ENCODE data around the gene SNCA. TPM values are rescaled to one million over a fixed set of nuclear protein-coding genes. Genes with fewer than 3 reads are reported as not detected.

SNCA gene
- total RNA-seq, 4 donors from 2014 or later = 11.6 to 27.4 (median 19.3) TPM

DNA sequence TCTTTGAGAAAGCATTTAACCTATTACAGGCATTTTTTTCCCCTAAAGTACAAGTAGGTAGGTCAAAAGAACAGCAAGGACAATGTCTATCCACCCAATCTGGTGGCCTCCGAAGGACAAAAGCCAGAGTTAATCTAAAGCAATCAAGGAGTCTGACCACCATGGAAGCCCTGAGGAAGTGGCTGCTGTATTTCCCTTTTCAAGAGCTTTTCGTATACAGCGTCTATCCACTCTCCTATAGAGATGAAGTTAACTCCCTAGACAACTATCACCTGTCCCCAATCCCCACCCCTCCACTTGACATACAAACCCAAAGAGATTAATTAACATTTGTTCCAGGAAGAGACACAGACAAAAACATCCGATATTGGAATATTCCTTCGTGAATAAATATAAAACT lies 85.5 kb downstream of the SNCA start:
- peaks cover 11% of the 10 kb centered on the region for H3K4me1 ChIP-seq
- TF ChIP-seq POLR2AphosphoS5 (IDR thresholded peaks at IDR 0.05) (no peak), CTCF (IDR thresholded peaks at IDR 0.05) (no peak)
- WGBS = 85% methylated on average over 5 of the region's 5 CpGs

DNA sequence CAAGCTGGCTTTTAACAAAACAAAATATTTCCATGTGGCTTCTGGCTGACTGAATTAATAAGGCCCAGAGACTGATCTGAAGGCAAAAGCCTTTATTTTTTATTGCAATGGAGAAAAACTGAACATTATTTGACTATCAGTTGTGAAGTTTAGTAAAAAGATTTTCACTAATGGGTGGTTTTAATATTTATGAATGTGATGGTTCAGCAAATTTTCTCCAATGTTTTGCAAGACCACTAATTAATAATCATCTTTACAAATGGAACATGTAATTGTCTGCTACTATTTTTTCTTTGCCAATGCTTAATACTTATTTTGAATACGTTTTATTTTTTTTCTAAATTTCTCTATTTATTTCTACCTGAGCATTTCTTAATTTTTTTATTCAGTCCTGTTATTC lies 90.6 kb downstream of the SNCA start:
- WGBS = 81% methylated on average over 1 of the region's 1 CpG
- H3K4me1 ChIP-seq = no peaks in the 10 kb centered on the region
- no peaks in the 10 kb centered on the region for H3K36me3 ChIP-seq
- H3K27ac ChIP-seq = no peak overlapping the region
- no peak overlapping the region for H3K4me3 ChIP-seq
- no peaks in the 10 kb centered on the region for H3K27me3 ChIP-seq
- no peak for DNase-seq (ENCODE audit: low spot score in 2 of 2)
- H3K9me3 ChIP-seq = no peaks in the 10 kb centered on the region
- TF ChIP-seq EP300 (IDR thresholded peaks at IDR 0.05) (no peak), POLR2A (IDR thresholded peaks at IDR 0.05) (no peak), CTCF (IDR thresholded peaks at IDR 0.05) (no peak)

More for the DNA sequence above, 85.5 kb downstream of the SNCA start:
- no peak overlapping the region for H3K27ac ChIP-seq
- H3K27me3 ChIP-seq = no peaks in the 10 kb centered on the region
- H3K4me3 ChIP-seq = no peak overlapping the region
- DNase-seq (ENCODE audit: low spot score in 2 of 2) = no peak
- no peaks in the 10 kb centered on the region for H3K9me3 ChIP-seq
- H3K36me3 ChIP-seq = no peaks in the 10 kb centered on the region

DNA sequence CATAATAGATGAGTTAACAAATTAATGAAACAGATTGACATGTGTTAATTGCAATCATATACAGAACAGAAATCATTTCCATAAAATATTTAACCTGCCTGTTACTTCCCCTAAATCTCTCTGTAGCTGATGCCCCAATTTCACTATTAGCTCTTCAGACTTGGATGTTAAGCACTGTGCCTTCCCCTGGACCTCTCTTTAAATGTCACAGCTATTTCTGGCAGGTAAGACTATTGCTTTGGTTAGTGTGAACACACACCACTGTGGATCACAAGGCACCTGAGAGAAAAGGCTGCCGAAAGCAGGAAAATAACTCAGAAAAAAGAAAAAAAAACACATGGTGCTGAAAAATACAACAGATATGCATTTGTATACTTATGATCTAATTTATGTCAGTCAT lies 91.3 kb downstream of the SNCA start:
- 97% methylated on average over 1 of the region's 1 CpG for WGBS
- TF ChIP-seq POLR2AphosphoS5 (IDR thresholded peaks at IDR 0.05) = no peak
- TF ChIP-seq EP300 (IDR thresholded peaks at IDR 0.05) = no peak
- no peak for TF ChIP-seq CTCF (IDR thresholded peaks at IDR 0.05)
- no peak for TF ChIP-seq POLR2A (IDR thresholded peaks at IDR 0.05)
- no peak overlapping the region for H3K27ac ChIP-seq

DNA sequence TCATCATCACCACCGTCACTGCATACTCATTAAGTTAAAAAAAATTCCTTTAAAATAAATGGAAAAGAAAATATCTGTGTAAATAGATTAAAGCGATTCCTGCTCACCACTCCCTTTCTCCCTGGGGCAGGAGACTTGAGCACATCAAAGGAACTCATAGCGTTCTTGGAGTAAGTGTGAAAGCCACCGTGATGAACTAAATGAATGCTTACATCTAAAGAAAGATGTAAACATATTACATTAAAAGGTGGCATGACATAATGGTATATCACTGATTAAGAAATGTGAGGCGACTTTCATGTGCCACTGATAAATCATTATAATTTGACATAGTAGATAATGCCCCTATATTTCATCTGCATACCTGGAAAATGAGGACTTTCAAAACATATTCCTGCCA lies 92.0 kb downstream of the SNCA start:
- no peaks in the 10 kb centered on the region for H3K4me1 ChIP-seq
- no peak overlapping the region for H3K27ac ChIP-seq
- no peak for DNase-seq (ENCODE audit: low spot score in 2 of 2)
- H3K36me3 ChIP-seq = no peaks in the 10 kb centered on the region
- no peak overlapping the region for H3K4me3 ChIP-seq
- WGBS = 57% methylated on average over 5 of the region's 5 CpGs
- no peaks in the 10 kb centered on the region for H3K9me3 ChIP-seq
- no peaks in the 10 kb centered on the region for H3K27me3 ChIP-seq
- no peak for TF ChIP-seq POLR2A (IDR thresholded peaks at IDR 0.05)
- no peak for TF ChIP-seq CTCF (IDR thresholded peaks at IDR 0.05)
- no peak for TF ChIP-seq POLR2AphosphoS5 (IDR thresholded peaks at IDR 0.05)

More for the DNA sequence above, 91.3 kb downstream of the SNCA start:
- no peak for DNase-seq (ENCODE audit: low spot score in 2 of 2)
- no peaks in the 10 kb centered on the region for H3K36me3 ChIP-seq
- H3K4me1 ChIP-seq = no peaks in the 10 kb centered on the region
- H3K4me3 ChIP-seq = no peak overlapping the region
- H3K9me3 ChIP-seq = no peaks in the 10 kb centered on the region
- H3K27me3 ChIP-seq = no peaks in the 10 kb centered on the region

- H3K4me1 ChIP-seq = peaks cover 7% of the 10 kb centered on the region
- no peak overlapping the region for H3K4me3 ChIP-seq
- H3K9me3 ChIP-seq = no peaks in the 10 kb centered on the region
- TF ChIP-seq CTCF (IDR thresholded peaks at IDR 0.05) (no peak), POLR2AphosphoS5 (IDR thresholded peaks at IDR 0.05) (no peak), POLR2A (IDR thresholded peaks at IDR 0.05) (no peak), EP300 (IDR thresholded peaks at IDR 0.05) (no peak)
- no peak for DNase-seq (ENCODE audit: low spot score in 2 of 2)
- H3K36me3 ChIP-seq = no peaks in the 10 kb centered on the region
- WGBS = 77% methylated on average over 3 of the region's 3 CpGs
- no peak overlapping the region for H3K27ac ChIP-seq
- no peaks in the 10 kb centered on the region for H3K27me3 ChIP-seq
These were observed 95.2 kb downstream of the SNCA start for GRCh38 chr4:89741768-89742167.
